Coronary artery (tissue), 2 donors: Measurements from ENCODE around the gene PID1.

Experiments used
- DNase-seq: peaks from one replicate; pipeline ENCODE4 v3.0.0-alpha.2; 2017; ENCODE audit warnings: low spot score
- H3K27ac ChIP-seq, 2 donors: fragments of 200-600 bp; sonication (generic); one replicate each; pipeline ENCODE4 v1.5.1; 2016 to 2019
- H3K4me3 ChIP-seq: fragments of 200-600 bp; sonication (generic); 2 replicates; pipeline ENCODE4 v1.5.1; 2016; ENCODE audit warnings: mild to moderate bottlenecking, moderate library complexity
- TF ChIP-seq, protein P1 (sequence below): fragments of 200-600 bp; sonication (generic); IDR thresholded peaks from one replicate; pipeline ENCODE4 v1.5.1; 2019; ENCODE audit warnings: antibody characterized with exemption

The PID1 gene

GRCh38 chr2:229237270-229237669, 33.8 kb downstream of the PID1 start:
- no peak overlapping the region for H3K27ac ChIP-seq
- no peak for DNase-seq
- TF ChIP-seq, protein P1, sequence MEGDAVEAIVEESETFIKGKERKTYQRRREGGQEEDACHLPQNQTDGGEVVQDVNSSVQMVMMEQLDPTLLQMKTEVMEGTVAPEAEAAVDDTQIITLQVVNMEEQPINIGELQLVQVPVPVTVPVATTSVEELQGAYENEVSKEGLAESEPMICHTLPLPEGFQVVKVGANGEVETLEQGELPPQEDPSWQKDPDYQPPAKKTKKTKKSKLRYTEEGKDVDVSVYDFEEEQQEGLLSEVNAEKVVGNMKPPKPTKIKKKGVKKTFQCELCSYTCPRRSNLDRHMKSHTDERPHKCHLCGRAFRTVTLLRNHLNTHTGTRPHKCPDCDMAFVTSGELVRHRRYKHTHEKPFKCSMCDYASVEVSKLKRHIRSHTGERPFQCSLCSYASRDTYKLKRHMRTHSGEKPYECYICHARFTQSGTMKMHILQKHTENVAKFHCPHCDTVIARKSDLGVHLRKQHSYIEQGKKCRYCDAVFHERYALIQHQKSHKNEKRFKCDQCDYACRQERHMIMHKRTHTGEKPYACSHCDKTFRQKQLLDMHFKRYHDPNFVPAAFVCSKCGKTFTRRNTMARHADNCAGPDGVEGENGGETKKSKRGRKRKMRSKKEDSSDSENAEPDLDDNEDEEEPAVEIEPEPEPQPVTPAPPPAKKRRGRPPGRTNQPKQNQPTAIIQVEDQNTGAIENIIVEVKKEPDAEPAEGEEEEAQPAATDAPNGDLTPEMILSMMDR = no peak
- no peak overlapping the region for H3K4me3 ChIP-seq

- Histone ChIP-seq H3K27ac (no peak overlapping the region), H3K4me3 (no peak overlapping the region)
- no peak for DNase-seq
- TF ChIP-seq, protein P1 = no peak
These were observed 35.8 kb downstream of the PID1 start for GRCh38 chr2:229235131-229235914.

GRCh38 chr2:229231885-229232284, 39.2 kb downstream of the PID1 start:
- no peak overlapping the region for H3K27ac ChIP-seq
- H3K4me3 ChIP-seq = no peak overlapping the region
- DNase-seq = no peak
- TF ChIP-seq, protein P1 = no peak

DNA sequence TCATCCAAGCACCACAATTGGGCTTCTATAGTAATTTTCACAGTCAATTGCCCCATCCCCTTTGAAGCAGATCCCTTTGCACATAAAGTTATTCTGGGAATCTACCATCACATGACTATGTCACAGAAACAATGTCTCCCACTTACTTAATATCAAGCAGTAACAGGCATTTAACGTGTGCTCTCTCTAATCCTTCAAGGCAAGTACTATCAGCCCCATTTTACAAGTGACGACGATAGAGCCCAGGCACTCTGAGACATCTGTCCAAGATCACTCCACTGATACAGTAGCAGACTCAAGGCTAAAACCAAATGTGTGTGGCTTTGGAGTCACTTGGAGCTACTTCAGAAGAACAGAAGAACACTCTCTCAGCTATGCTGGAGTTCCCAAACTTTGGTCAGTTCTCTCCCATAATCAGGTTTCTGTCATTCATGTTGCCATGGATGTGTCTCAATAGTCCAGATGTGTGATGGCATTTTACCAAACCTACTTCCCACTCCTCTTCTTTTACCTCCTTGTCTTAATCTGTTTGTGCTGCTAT, 39.7 kb downstream of the PID1 start:
- DNase-seq = no peak
- Histone ChIP-seq H3K4me3 (no peak overlapping the region), H3K27ac (no peak overlapping the region)
- TF ChIP-seq, protein P1 = no peak

DNA sequence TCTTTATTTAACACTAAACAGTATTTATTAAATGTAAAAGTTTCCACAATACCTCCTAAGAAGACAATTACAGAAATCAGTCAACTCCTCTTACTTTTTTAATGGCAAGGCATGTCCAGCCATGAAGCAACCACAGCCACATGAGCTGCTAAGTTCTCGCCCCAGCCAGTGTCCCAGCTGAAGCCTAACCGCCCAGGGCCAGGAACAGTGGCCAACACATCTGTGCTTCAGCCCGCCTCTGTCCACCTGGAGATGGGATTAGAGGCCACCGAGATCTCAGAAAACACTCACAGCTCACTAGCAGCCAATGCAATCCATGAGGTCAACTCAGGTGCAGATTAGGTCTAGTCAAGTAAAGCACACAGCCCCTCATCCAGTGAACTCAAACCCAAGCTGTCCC, 40.2 kb downstream of the PID1 start:
- Histone ChIP-seq H3K4me3 (no peak overlapping the region), H3K27ac (no peak overlapping the region)
- no peak for DNase-seq
- TF ChIP-seq, protein P1 = no peak

GRCh38 chr2:229230256-229230655, 40.8 kb downstream of the PID1 start:
- H3K4me3 ChIP-seq = no peak overlapping the region
- TF ChIP-seq, protein P1 = no peak
- DNase-seq = no peak
- H3K27ac ChIP-seq = no peak overlapping the region

DNA sequence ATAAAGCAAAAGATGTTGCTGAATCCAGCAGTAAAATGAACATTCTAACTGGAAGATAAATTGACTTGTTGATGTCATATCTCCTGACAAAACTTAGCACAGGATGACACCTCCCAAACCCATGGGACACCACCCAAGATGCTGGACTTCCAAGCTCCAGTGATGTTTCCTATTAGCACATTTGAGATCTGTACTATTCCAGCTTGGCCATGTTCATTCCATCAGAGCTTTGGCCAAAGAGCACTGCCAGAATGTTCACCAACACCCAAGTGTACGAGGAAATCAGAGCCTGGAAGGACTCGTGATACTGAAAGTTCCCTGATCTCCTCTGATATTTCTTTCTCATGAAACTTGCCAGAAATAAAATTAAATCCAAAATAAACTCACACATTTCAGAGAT, 44.7 kb downstream of the PID1 start:
- DNase-seq = no peak
- TF ChIP-seq, protein P1 = no peak
- no peak overlapping the region for H3K4me3 ChIP-seq
- peak overlapping the region in 1 of 2 donors; percentile 45 for H3K27ac ChIP-seq
